Kidney capillary endothelial cell (primary cell): ENCODE measurements around the gene RNF213.
"Not testable (repeated sequence)": the region's sequence is repeated elsewhere in the genome, so short reads cannot be mapped to it uniquely, and the experiment has no call there.

Experiments used
- DNase-seq: peaks from one replicate; pipeline ENCODE4 v3.0.0-alpha.2; 2018; ENCODE audit warnings: low spot score

The RNF213 gene

GRCh38 chr17:80395402-80396151, 134.9 kb downstream of the RNF213 start:
- peak; percentile 23 for DNase-seq

GRCh38 chr17:80396157-80397033, 135.7 kb downstream of the RNF213 start:
- DNase-seq: no peak

DNA sequence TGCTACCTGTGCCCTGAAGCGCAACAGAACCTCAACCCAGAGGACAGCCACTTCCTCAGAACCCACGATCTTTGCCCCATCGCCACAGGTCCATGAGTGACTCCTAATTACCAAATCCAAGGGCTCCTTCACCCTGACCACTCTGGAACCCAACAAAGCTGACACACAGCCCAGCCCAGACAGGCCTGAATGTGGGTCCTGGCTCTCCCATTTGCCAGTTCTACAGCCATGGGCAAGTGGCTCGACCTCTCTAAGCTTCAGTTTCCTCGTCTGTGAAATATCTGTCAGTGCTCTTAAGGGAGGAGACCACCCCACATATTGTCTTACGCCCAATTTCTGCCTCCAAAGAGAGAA, 136.4 kb downstream of the RNF213 start:
- no peak for DNase-seq

DNA sequence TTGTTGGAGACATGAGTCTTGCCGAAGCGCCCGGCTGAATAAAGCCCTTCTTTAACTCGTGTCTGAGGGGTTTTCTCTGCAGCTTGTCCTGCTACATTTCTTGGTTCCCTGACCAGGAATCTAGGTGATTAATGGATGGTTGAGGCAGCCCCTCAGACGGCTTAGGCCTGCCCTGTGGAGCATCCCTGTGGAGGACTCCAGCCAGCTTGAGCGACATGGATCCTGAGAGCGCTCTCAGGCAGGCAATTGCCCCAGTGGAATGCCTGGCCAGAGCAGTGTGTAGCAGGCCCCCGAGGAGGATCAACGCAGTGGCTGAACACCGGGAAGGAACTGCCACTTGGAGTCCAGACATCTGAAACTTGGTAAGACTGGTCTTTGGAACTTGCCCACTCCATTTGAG, 137.0 kb downstream of the RNF213 start:
- no peak for DNase-seq

DNA sequence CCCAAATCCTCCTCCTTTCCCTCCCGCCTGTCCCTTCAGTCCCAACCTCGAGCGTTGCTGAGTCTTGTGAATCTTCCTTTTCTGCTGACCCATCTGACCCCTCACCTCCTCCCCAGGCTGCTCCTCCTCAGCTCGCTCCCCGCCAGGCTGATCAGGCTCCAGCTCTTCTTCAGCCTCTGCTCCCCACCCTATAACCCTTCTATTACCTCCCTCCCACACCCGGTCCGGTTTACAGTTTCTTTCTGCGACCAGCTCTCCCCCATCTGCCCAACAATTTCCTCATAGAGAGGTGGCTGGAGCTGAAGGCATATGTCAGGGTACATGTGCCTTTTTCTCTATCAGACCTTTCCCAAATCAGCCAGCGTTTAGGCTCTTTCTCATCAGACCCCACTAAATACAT, 140.4 kb downstream of the RNF213 start:
- DNase-seq: not testable (repeated sequence)

- not testable (repeated sequence) for DNase-seq
These were observed 141.4 kb downstream of the RNF213 start for GRCh38 chr17:80402102-80402501.

DNA sequence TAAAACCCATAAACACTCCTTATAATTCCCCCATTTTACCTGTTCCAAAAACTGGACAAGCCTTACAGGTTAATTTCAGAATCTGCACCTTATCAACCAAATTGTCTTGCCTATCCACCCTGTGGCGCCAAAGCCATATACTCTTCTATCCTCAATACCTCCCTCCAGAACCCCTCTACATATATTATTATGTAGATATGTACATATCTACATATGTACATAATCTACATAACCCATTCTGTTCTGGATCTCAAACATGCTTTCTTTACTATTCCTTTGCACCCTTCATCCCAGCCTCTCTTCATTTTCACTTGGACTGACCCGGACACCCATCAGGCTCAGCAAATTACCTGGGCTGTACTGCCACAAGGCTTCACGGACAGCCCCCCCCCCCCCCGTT, 142.3 kb downstream of the RNF213 start:
- no peak for DNase-seq

DNA sequence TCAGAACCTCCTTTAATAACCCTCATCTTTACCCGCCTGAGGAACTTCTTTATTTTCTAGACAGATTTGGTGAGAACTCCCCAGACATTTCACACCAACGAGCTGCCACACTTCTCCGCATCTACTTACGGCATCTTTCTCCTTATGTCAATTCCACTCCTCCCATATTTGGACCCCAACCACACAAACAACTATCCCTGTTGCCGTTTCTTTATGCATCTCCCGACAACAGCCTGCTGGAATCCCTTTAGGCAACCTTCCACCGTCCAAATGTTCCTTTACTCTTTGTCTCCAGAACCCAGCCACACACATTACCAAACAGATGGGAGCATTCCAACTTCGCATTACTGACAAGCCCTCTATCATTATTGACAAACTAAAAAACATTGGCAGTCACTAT, 145.5 kb downstream of the RNF213 start:
- no peak for DNase-seq

GRCh38 chr17:80407917-80408316, 147.3 kb downstream of the RNF213 start:
- not testable (repeated sequence) for DNase-seq

DNA sequence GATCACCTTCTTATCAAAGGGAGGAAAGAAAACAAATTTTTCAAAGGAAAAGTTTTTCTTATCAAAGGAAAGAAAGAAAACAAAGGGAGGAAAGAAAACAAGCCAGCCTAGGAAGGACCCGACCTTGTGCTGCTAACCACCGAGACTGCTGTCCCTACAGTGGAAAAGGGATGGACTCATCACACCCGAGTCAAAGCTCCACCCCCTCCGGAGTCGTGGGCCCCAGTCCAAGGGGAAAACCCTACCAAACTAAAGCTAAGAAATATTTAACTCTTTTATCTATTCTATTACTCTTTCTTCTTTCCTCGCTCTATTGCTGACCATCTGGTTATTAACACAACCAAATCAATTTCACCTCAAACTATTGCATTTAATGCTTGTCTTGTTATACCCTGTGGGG, 148.2 kb downstream of the RNF213 start:
- DNase-seq: no peak

DNA sequence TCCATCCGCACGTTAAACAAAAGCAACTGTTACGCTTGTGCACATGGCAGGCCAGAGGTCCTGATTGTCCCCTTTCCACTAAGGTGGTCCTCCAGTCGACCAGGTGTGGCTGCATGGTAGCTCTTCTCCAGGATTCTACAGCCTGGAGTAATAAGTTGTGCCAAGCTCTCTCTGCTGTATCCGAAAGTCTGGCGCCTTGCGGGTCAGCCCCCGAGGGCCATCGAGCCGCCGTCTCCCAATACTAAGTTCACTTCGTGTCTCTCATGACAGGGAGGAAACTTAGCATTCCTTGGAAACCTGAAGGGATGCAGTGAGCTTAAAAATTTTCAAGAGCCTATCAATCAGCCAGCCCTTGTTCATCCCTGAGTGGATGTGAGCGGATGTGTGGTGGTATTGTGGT, 149.0 kb downstream of the RNF213 start:
- no peak for DNase-seq

DNA sequence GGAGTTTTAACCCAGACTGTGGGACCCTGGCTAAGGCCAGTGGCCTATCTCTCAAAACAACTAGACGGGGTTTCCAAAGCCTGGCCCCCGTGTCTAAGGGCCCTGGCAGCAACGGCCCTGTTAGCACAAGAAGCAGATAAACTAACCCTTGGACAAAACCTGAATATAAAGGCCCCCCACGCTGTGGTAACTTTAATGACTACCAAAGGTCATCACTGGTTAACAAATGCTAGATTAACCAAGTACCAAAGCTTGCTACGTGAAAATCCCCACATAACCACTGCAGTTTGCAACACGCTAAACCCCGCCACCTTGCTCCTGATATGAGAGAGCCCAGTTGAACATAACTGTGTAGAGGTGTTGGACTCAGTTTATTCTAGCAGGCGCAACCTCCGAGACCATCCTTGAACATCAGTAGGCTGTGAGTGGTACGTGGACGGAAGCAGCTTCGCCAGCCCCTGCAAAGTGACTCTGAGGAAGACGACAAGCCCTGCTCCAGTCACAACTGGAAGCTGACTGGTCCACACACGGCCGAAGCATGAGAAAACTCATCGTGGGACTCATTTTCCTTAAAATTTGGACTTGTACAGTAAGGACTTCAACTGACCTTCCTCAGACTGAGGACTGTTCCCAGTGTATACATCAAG, 149.9 kb downstream of the RNF213 start:
- DNase-seq: not testable (repeated sequence)

- no peak for DNase-seq
These were observed 153.3 kb downstream of the RNF213 start for GRCh38 chr17:80413771-80414507.

DNA sequence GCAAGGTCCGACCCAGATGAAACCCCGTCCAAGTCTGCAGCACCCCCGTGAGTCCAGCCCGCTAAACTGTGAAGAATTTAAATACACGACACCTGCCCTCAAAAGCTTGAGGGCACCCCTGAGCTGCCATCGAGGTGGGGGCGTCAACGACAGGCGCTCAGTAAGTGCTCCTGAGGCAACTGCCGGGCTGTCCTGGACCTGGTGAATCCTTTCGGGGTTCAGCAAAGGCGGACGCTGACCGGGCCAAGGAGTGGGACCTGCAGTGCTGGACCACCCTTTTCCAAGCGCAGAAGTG, 153.8 kb downstream of the RNF213 start:
- no peak for DNase-seq

DNA sequence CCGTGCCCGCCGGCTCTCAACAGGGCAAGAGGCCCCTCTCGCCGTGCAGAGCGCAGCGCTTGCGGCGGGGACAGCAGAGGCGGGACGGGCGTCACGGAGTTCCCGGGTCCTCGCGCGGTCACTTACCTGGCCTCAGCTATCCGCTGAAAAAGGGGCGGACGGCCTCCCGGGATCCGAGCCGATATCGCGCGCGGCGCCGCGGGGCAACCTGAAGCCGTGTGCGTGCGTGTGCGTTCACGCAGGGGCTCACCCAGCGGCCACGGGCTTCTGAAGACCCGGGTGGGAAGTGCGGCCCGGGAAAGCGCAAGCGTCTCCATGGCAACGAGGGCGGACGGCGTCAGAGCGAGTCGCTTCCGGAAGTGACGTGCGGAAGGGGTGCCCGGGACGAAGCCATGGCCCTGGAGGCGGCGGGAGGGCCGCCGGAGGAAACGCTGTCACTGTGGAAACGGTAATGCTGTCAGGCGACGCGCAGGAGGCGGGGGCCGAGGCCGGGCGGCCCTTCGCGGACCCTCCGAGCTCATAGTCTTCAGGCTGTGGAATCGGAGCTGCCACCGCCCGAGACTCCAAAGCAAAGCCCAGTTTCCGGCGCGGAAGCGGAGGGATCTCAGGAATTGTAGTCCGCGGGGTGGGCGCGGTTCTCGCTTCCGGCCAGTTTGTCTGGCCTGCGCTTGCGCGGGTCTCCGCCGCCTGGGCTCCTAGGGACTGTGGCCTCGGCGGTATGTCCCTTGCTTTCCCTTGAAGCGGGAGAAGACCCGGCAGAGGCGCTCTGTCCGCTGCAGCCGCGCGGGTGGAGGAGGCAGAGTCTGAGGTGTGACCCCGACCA, 154.4 kb downstream of the RNF213 start, which contains the start of gene ENDOV:
TSS of gene ENDOV (plus strand) at position 365 of the 823 bp plus-strand sequence. CDS start at position 393, 28 bp downstream.
- peak; percentile 90 for DNase-seq

DNA sequence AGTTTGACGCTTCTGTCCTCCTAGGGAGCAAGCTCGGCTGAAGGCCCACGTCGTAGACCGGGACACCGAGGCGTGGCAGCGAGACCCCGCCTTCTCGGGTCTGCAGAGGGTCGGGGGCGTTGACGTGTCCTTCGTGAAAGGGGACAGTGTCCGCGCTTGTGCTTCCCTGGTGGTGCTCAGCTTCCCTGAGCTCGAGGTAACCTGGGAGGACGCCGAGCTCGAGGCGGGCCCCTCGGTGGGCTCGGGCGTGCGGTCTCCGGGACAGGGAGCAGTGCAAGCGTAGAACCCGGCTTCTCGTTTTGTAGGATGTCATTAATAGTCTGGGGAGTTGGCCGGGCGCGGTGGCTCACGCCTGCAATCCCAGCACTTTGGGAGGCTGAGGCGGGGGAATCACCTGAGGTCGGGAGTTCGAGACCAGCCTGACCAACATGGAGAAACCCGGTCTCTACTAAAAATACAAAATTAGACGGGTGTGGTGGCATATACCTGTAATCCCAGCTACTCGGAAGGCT, 155.0 kb downstream of the RNF213 start:
- no peak for DNase-seq

DNA sequence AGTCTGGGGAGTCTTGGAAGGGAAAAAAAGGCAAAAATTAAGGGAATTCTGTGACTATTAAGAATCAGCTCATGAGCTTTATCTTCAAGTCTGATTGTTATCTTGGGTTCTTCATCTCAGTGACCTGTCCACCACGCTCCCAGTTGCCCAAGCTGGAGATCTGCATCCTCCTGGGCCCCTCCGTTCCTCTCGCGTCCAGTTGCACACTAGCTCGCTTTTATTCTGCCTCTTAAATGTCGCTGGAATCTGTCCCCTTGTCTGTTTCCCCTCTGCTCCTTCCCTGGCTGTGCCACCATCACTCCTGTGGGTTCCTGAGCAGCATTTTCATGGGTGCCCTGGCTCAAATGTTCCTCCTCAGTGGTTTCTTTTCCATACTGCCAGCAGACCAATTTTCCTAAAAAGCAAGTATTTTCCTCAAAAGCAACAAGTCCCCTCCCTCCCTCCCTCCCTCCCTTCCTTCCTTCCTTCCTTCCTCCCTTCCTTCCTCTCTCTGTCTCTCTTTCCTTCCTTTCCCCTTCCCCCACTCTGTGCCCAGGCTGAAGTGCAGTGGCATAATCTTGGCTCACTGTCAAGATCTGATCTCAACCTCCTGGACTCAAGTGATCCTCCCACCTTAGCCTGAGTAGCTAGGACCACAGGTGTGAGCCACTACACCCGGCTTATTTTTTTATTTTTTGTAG, 155.7 kb downstream of the RNF213 start:
- no peak for DNase-seq

GRCh38 chr17:80416940-80417293, 156.3 kb downstream of the RNF213 start:
- DNase-seq: no peak

DNA sequence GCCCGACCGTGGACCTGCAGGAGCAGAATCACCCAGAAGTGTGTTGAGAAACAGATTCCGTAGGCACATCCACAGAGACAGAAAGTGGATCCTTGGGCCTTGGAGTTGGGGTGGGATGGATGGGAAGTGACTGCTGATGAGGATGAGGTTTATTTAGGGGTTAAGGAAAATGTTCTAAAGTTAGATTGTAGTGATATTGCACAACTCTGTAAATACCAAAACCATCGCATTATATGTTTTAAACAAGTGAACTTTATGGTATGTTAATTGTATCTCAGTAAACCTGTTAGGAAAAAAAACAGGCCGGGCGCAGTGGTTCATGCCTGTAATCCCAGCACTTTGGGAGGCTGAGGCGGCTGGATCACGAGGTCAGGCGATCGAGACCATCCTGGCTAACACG, 157.9 kb downstream of the RNF213 start:
- DNase-seq: no peak

GRCh38 chr17:80419255-80419654, 158.6 kb downstream of the RNF213 start:
- no peak for DNase-seq
